Mesenteric fat pad (tissue), 1 donor: ENCODE results near the gene SMIM8. TPM values are rescaled to one million over a fixed set of nuclear protein-coding genes. Genes with fewer than 3 reads are reported as not detected.

Experiments used
- DNase-seq: peaks from one replicate; pipeline ENCODE4 v3.0.0-alpha.2; 2020; ENCODE audit warnings: low spot score
- total RNA-seq: library from RNA; stranded (reverse); fragmentation: NEBNext Ultra II Directional; extraction: Animal tissue kit (Norgen Biotek cat#: 25700); gene quantifications from one replicate; pipeline ENCODE4 v1.2.1, GENCODE V29; 2021
- donor health status: DM: yes; HTN: yes; CAD: no.

Gene SMIM8
- total RNA-seq, 1 donor from 2014 or later: 6.2 TPM

DNA sequence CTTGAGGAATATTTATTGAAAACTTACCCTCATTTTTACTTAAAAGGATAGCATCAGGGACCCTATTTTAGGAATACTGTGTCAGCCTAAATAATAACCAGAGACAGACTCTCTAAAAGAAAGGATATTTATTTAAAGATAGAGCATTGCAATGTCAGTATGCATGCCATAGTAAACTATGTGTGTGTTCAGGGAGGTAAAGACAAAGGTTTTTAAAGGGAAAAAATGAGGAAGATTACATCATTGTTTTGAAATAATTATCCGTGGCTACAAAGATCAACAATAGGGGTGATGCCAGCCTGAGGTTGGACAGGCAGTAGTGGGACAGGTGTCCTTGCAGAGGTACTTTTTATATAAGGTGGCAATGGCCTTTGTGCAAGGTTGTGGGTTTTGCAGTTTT lies 61.6 kb downstream of the SMIM8 start:
- DNase-seq: no peak

DNA sequence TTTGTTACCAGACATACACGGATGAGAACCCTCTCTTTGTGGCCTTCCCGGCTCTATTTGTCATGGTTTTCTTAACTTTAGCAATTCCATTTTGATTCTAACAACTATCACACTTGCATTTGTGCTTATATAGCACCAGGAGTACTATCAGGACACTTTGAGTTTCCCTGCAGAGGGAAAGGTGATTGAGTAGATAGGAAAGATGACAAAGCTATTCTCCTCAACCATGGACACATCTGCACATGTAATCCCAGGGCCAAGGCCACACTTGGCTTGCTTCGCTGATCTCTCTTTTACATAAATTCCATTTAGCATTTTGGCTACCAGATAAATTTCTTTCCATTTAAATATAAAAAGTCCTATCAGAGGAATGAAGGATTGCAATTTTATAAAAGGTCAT lies 62.1 kb downstream of the SMIM8 start:
- no peak for DNase-seq

DNA sequence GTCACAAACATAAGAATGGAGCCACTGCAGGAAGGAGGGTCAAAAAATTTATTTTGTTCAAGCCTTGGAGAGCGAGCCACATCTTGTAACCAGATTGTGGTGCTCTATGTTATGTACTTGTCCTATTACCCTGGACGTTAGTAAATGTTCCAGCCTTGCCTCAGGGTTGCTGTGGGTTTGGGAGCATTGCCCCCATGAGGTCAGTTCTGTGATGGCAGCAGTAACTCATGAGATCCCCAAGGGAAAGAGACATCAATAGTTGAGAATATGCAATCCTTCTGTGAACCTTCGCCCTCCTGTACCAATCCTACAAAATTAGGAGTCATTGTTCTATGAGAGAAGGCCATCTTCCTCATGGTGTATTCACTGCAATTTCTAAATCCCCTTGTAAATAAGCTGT lies 68.9 kb downstream of the SMIM8 start:
- no peak for DNase-seq

Other genes with a start within 250 kb of the SMIM8 start
- not detected for gene CGA, start 227.5 kb upstream of the SMIM8 start, total RNA-seq
- 30.4 TPM for gene ZNF292, start 167.0 kb upstream of the SMIM8 start, total RNA-seq
- not detected for gene GJB7, start 6.7 kb downstream of the SMIM8 start, total RNA-seq
- gene C6orf163, start 22.2 kb downstream of the SMIM8 start, total RNA-seq: 3.1 TPM
- 0.19 TPM for gene CFAP206, start 85.4 kb downstream of the SMIM8 start, total RNA-seq
- gene SLC35A1, start 150.4 kb downstream of the SMIM8 start, total RNA-seq: 12.9 TPM